Suprapubic skin (tissue), 4 donors: ENCODE measurements around the gene CYSLTR2. TPM values are rescaled to one million over a fixed set of nuclear protein-coding genes. Genes with fewer than 3 reads are reported as not detected.

Experiments
- DNase-seq, 2 donors: peaks; one replicate each; pipeline ENCODE4 v3.0.0-alpha.2; 2019; ENCODE audit warnings: low spot score in 2 of 2
- H3K27ac ChIP-seq: fragments of 200-600 bp; sonication (generic); one replicate; pipeline ENCODE4 v1.5.1; 2019
- H3K27me3 ChIP-seq: fragments of 200-600 bp; sonication (generic); one replicate; pipeline ENCODE4 v1.5.1; 2019
- H3K36me3 ChIP-seq: fragments of 200-600 bp; sonication (generic); one replicate; pipeline ENCODE4 v1.5.1; 2019
- H3K4me1 ChIP-seq: fragments of 200-600 bp; sonication (generic); one replicate; pipeline ENCODE4 v1.5.1; 2019
- H3K4me3 ChIP-seq: fragments of 200-600 bp; sonication (generic); one replicate; pipeline ENCODE4 v1.5.1; 2019; ENCODE audit warnings: mild to moderate bottlenecking
- H3K9me3 ChIP-seq: fragments of 200-600 bp; sonication (generic); one replicate; pipeline ENCODE4 v1.5.1; 2019
- EP300 ChIP-seq: sonication (generic); formaldehyde crosslinking; IDR thresholded peaks from one replicate; pipeline ENCODE4 v1.6.1; 2017; ENCODE audit warnings: antibody characterized with exemption
- POLR2A ChIP-seq, 2 donors: fragments of 450-650 bp; IDR thresholded peaks; one replicate each; pipeline ENCODE4 v1.6.1; 2017; ENCODE audit warnings: antibody characterized with exemption in 2 of 2, mild to moderate bottlenecking in 2 of 2, moderate library complexity in 2 of 2
- POLR2AphosphoS5 ChIP-seq, 3 donors: sonication (generic); formaldehyde crosslinking; IDR thresholded peaks; one replicate each; pipeline ENCODE4 v1.6.1; 2017; ENCODE audit warnings: antibody characterized with exemption in 3 of 3
- WGBS: methylation state at CpG from one replicate; pipeline ENCODE4 v1.1.5; 2018; 5-methylcytosine and 5-hydroxymethylcytosine counted together
- total RNA-seq, 4 donors: library from RNA; depleted of rRNA; stranded (reverse); fragments of >200 nt; gene quantifications; one replicate each; pipeline ENCODE4 v1.1.0, GENCODE V29; 2016
- TF ChIP-seq, protein P1 (sequence below), 2 donors: fragments of 200-600 bp in 1 of 2; fragments of 450-650 bp in 1 of 2; sonication (generic) in 1 of 2; IDR thresholded peaks; one replicate each; pipeline ENCODE4 v1.5.1; 2016 to 2019; ENCODE audit warnings: antibody characterized with exemption in 2 of 2, mild to moderate bottlenecking in 1 of 2, moderate library complexity in 1 of 2

Gene CYSLTR2, protein sequence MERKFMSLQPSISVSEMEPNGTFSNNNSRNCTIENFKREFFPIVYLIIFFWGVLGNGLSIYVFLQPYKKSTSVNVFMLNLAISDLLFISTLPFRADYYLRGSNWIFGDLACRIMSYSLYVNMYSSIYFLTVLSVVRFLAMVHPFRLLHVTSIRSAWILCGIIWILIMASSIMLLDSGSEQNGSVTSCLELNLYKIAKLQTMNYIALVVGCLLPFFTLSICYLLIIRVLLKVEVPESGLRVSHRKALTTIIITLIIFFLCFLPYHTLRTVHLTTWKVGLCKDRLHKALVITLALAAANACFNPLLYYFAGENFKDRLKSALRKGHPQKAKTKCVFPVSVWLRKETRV
- total RNA-seq: 1 to 10 TPM in 3 of 4 donors, under 1 TPM in 1; 0.93 to 2.2 (median 1.7) TPM

DNA sequence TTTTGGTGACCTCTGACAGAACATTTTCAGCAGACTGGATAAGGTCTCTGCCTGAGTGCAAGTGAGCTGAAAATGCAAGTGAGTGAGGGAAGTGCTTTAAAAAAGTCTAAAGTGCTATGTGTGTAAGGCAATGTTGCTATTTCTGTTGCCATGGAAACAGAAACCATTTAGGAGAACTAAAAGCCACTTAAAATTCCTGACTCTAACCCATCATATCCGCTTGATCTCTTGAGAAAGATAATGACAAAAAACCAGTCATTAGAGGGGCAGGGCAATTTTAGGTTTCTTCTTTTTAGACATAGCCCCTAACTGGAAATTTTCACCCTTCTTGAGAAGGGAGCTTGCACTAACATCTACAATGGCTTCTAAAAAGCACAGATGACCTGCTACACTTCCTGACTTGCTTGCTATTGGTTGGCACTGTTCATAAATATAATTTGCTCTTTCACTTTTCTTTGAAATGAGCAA lies at the start of gene CYSLTR2:
CYSLTR2 (plus strand) TSS at position 458 of the 468 bp plus-strand sequence. CDS start 52,889 bp downstream, outside the sequence.
- 32% methylated on average over 1 of the region's 1 CpG for WGBS
- no peak for DNase-seq
- peaks cover 10% of the 10 kb centered on the region for H3K4me1 ChIP-seq
- H3K36me3 ChIP-seq: no peaks in the 10 kb centered on the region
- TF ChIP-seq POLR2AphosphoS5 (IDR thresholded peaks at IDR 0.05) (no peak), POLR2A (IDR thresholded peaks at IDR 0.05) (no peak), EP300 (no peak)
- TF ChIP-seq, protein P1, sequence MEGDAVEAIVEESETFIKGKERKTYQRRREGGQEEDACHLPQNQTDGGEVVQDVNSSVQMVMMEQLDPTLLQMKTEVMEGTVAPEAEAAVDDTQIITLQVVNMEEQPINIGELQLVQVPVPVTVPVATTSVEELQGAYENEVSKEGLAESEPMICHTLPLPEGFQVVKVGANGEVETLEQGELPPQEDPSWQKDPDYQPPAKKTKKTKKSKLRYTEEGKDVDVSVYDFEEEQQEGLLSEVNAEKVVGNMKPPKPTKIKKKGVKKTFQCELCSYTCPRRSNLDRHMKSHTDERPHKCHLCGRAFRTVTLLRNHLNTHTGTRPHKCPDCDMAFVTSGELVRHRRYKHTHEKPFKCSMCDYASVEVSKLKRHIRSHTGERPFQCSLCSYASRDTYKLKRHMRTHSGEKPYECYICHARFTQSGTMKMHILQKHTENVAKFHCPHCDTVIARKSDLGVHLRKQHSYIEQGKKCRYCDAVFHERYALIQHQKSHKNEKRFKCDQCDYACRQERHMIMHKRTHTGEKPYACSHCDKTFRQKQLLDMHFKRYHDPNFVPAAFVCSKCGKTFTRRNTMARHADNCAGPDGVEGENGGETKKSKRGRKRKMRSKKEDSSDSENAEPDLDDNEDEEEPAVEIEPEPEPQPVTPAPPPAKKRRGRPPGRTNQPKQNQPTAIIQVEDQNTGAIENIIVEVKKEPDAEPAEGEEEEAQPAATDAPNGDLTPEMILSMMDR (IDR thresholded peaks at IDR 0.05): no peak
- H3K4me3 ChIP-seq: no peak within 1 kb of the TSS
- H3K27me3 ChIP-seq: no peaks in the 10 kb centered on the region
- H3K9me3 ChIP-seq: no peaks in the 10 kb centered on the region
- H3K27ac ChIP-seq: no peak within 1 kb of the TSS

DNA sequence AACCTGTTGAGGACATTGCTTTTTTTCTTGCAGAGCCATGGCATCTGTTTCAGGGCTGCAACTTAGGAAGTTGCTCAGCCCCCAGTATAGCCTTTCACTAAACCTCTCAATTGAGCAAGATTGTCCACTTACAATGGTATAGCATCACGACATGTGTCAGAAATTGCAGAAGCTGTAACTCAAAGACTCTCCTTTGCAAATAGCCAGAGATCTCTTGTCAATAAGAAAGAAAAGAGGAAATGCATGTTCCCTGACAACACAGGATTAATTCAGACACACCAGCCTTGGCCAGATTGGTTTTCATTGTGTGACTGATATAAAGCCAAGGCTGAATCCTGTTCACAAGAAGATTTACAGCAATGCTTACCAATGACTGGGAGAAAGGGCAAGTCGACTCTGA lies 38.7 kb upstream of the CYSLTR2 start:
- TF ChIP-seq EP300 (no peak), POLR2AphosphoS5 (IDR thresholded peaks at IDR 0.05) (no peak), POLR2A (IDR thresholded peaks at IDR 0.05) (no peak)
- TF ChIP-seq, protein P1 (IDR thresholded peaks at IDR 0.05): no peak
- no peaks in the 10 kb centered on the region for H3K4me1 ChIP-seq
- H3K9me3 ChIP-seq: peaks cover 4% of the 10 kb centered on the region
- DNase-seq: no peak
- H3K27me3 ChIP-seq: no peaks in the 10 kb centered on the region
- 63% methylated on average over 2 of the region's 2 CpGs for WGBS
- no peak overlapping the region for H3K27ac ChIP-seq
- no peak overlapping the region for H3K4me3 ChIP-seq
- H3K36me3 ChIP-seq: no peaks in the 10 kb centered on the region

DNA sequence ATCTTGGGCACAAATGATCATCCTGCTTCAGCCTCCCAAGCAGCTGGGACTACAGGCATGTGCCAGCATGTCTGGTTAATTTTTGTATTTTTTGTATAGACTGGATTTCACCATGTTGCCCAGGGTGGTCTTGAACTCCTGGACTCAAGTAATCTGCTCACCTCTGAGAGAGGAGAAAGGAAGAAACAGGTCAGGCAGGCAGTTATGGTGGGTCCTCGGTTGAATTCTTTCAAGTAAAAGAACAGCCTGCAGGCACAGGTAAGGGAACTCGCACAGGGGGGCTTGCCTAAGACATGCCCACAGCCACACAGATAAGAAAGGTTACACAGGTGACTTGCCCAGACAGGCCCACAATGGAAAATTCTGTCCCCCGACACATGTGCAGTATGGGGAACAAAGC lies 34.8 kb upstream of the CYSLTR2 start:
- Histone ChIP-seq H3K4me3 (no peak overlapping the region), H3K9me3 (peaks cover 9% of the 10 kb centered on the region), H3K36me3 (no peaks in the 10 kb centered on the region), H3K27me3 (no peaks in the 10 kb centered on the region), H3K27ac (no peak overlapping the region), H3K4me1 (no peaks in the 10 kb centered on the region)
- WGBS: 84% methylated on average over 3 of the region's 3 CpGs
- no peak for TF ChIP-seq POLR2AphosphoS5 (IDR thresholded peaks at IDR 0.05)
- no peak for TF ChIP-seq EP300
- TF ChIP-seq, protein P1 (IDR thresholded peaks at IDR 0.05): no peak
- no peak for TF ChIP-seq POLR2A (IDR thresholded peaks at IDR 0.05)
- no peak for DNase-seq

DNA sequence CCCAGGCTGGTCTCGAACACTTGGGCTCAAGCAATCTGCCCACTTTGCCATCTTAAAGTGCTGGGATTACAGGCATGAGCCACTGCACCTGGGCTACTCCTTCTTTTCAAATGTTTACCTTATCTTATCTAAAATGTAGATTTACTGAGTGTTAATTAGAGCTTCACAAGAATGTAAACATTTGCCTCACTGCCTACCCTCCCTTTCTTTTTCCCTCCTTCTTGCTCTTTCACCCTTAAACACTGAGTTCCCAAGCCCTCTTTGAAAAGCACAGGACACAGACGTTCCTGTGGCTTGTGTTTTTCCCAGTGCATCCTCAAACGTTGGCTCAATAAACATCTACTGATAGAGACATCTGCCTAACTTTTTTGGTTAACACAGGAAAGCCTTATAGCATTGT lies 32.7 kb upstream of the CYSLTR2 start:
- TF ChIP-seq POLR2A (IDR thresholded peaks at IDR 0.05): no peak
- TF ChIP-seq, protein P1 (IDR thresholded peaks at IDR 0.05): no peak
- no peak for TF ChIP-seq POLR2AphosphoS5 (IDR thresholded peaks at IDR 0.05)
- no peak for TF ChIP-seq EP300
- Histone ChIP-seq H3K36me3 (no peaks in the 10 kb centered on the region), H3K27me3 (no peaks in the 10 kb centered on the region), H3K4me3 (no peak overlapping the region), H3K27ac (no peak overlapping the region), H3K9me3 (peaks cover 9% of the 10 kb centered on the region), H3K4me1 (no peaks in the 10 kb centered on the region)
- 71% methylated on average over 3 of the region's 3 CpGs for WGBS
- DNase-seq: no peak

DNA sequence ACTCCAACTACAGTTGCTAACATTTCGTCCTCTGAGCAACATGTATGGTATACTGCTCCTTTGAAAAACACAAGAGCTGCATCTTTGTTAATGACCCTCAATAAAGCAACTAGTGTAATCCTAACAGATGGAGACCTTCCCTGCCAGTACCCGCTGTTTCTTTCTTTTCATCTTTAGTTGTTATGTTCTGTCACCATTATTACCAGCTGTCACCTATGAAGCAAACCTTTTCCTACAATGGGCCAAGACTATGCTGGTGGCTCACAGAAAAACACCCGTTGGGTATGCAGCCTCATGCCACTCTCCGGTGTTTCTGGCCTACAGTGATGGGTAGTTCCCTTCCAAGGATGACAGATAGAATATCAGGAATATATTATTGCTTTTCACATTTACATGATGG lies 29.7 kb upstream of the CYSLTR2 start:
- Histone ChIP-seq H3K27me3 (no peaks in the 10 kb centered on the region), H3K4me1 (no peaks in the 10 kb centered on the region), H3K36me3 (no peaks in the 10 kb centered on the region), H3K4me3 (no peak overlapping the region), H3K9me3 (peaks cover 9% of the 10 kb centered on the region), H3K27ac (no peak overlapping the region)
- no peak for DNase-seq
- TF ChIP-seq POLR2A (IDR thresholded peaks at IDR 0.05) (no peak), EP300 (no peak), POLR2AphosphoS5 (IDR thresholded peaks at IDR 0.05) (no peak)
- TF ChIP-seq, protein P1 (IDR thresholded peaks at IDR 0.05): no peak
- WGBS: 76% methylated on average over 4 of the region's 4 CpGs
